Panc1 (cell line): ENCODE results near the gene VPS35L. TPM values are rescaled to one million over a fixed set of nuclear protein-coding genes. Genes with fewer than 3 reads are reported as not detected.

ENCODE experiments used
- ATAC-seq: fragments of 200-7000 bp; cut with Tn5 transposase; 2 replicates; pipeline ENCODE4 v1.9.1; 2020; ENCODE audit warnings: mild to moderate bottlenecking, moderate library complexity
- BruUV-seq: library from RNA; stranded (reverse); fragments of 400-500 nt; replicated peaks from 2 replicates; lab custom pipeline; 2021; lab: Mats Ljungman, UMichigan
- CTCF ChIA-PET: fragments of 300-600 bp; sonication (Branson Sonifier 250); formaldehyde crosslinking; loops from one replicate; lab custom pipeline; 2022; ENCODE audit warnings: antibody characterized with exemption; lab: Charles Lee
- POLR2A ChIA-PET: fragments of 300-600 bp; sonication (Branson Sonifier 250); formaldehyde crosslinking; loops from one replicate; lab custom pipeline; 2022; ENCODE audit warnings: antibody characterized with exemption; lab: Charles Lee
- DNase-seq: peaks from one replicate; pipeline ENCODE4 v3.0.0-alpha.2; 2010; ENCODE audit warnings: low read depth, low spot score
- H3K27ac ChIP-seq: 2 replicates; pipeline ENCODE4 v1.5.1; 2011; ENCODE audit warnings: mild to moderate bottlenecking, low read length, inconsistent platforms
- H3K27me3 ChIP-seq: fragments of 200-500 bp; sonication (Bioruptor generic); 2 replicates; pipeline ENCODE4 v1.6.0; 2014; ENCODE audit warnings: low read length, inconsistent platforms; ENCODE audit not compliant: control insufficient read depth, insufficient read depth
- H3K36me3 ChIP-seq: fragments of 200-500 bp; sonication (Bioruptor generic); 2 replicates; pipeline ENCODE4 v1.5.1; 2014; ENCODE audit warnings: inconsistent platforms, mild to moderate bottlenecking, low read length, moderate library complexity; ENCODE audit not compliant: control insufficient read depth, insufficient read depth
- H3K4me1 ChIP-seq: 2 replicates; pipeline ENCODE4 v1.5.1; 2011; ENCODE audit warnings: inconsistent platforms, mild to moderate bottlenecking, low read length, moderate library complexity; ENCODE audit not compliant: control insufficient read depth, insufficient read depth
- H3K4me3 ChIP-seq, 2 experiments: 2 replicates each; pipeline ENCODE4 v1.5.1; 2011 to 2012; ENCODE audit warnings: low read depth in 2 of 2, low read length in 2 of 2, mild to moderate bottlenecking in 2 of 2, inconsistent platforms in 1 of 2, moderate library complexity in 1 of 2
- H3K9me3 ChIP-seq: fragments of 200-500 bp; sonication (Bioruptor generic); 2 replicates; pipeline ENCODE4 v1.5.1; 2014; ENCODE audit warnings: low read depth, mild to moderate bottlenecking, inconsistent platforms, low read length, moderate library complexity; ENCODE audit not compliant: control insufficient read depth, insufficient read depth
- POLR2AphosphoS5 ChIP-seq: IDR thresholded peaks from 2 replicates; pipeline ENCODE4 v1.6.1; 2012; ENCODE audit warnings: mild to moderate bottlenecking, low read depth, low read length, moderate library complexity
- SIN3A ChIP-seq: IDR thresholded peaks from 2 replicates; pipeline ENCODE4 v1.6.1; 2012; ENCODE audit warnings: low read depth, mild to moderate bottlenecking, low read length, moderate library complexity, borderline replicate concordance; ENCODE audit not compliant: insufficient read depth
- TCF7L2 ChIP-seq: IDR thresholded peaks from 2 replicates; pipeline ENCODE4 v1.6.1; 2011; ENCODE audit warnings: mild to moderate bottlenecking, low read depth, low read length, inconsistent platforms
- in situ Hi-C: cut with HindIII; loops from 2 replicates; pipeline ENCODE4 v1.10.0; 2016; ENCODE audit warnings: low sequenced_read_pairs, low pct_unique_long_range_greater_than_20kb
- intact Hi-C: fragments of 100-400 bp; cut with micrococcal nuclease; formaldehyde crosslinking; loops from one replicate; pipeline ENCODE4 v1.10.0; 2022; ENCODE audit not compliant: unreplicated experiment
- total RNA-seq: library from RNA; stranded (reverse); gene quantifications from one replicate; pipeline ENCODE4 v1.2.1, GENCODE V29; 2021; ENCODE audit not compliant: unreplicated experiment
- TF ChIP-seq, protein P1 (sequence below): fragments of 450-650 bp; IDR thresholded peaks from 2 replicates; pipeline ENCODE4 v1.5.1; 2017; ENCODE audit warnings: mild to moderate bottlenecking
- TF ChIP-seq, protein P2 (sequence below), 2 experiments: IDR thresholded peaks; 2 replicates each; pipeline ENCODE4 v1.6.1; 2011 to 2012; ENCODE audit warnings: low read depth in 2 of 2, control low read depth in 1 of 2, low read length in 1 of 2, mild to moderate bottlenecking in 1 of 2, moderate library complexity in 1 of 2; ENCODE audit not compliant: insufficient read depth in 1 of 2

VPS35L gene
- total RNA-seq, 1 experiment from 2014 or later, result 124 TPM

DNA sequence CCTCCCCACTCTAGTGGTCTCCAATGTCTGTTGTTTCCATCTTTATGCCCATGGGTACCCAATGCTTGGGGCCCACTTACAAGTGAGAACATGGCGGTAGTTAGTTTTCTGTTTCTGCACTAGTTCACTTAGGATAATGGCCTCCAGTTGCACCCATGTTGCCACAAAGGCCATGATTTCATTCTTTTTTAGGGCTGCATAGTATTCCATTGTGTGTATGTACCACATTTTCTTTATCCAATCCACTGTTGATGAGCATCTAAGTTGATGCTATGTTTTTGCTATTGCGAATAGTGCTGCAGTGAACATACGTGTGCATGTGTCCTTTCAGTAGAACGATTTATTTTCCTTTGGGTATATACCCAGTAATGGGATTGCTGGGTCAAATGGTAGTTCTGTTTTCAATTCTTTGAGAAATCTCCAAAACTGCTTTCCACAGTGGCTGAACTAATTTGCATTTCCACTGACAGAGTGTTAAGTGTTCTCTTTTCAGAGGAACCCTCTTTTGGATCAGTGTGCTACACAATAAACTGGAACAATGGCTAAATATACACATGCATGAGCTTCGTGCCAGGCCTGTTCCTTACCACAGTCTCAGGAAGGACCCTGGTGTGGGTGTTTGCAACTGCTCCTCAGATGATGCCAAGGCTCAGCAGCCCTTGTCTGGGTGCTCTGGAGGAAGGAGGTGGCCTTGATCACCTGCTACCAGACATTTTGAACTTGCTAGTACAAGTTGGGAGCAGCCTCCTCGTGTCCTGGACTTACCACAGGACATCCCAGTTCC is 128.1 kb downstream of the VPS35L start:
- Histone ChIP-seq H3K4me1 (no peaks in the 10 kb centered on the region), H3K4me3 (no peak overlapping the region), H3K9me3 (no peaks in the 10 kb centered on the region), H3K27ac (no peak overlapping the region), H3K36me3 (no peaks in the 10 kb centered on the region), H3K27me3 (no peaks in the 10 kb centered on the region)
- no peak for ATAC-seq
- intact Hi-C loops, result no loop called here
- ChIA-PET CTCF (no interaction called here), POLR2A (no interaction called here)
- no TSS peak for BruUV-seq
- no peak for DNase-seq
- TF ChIP-seq, protein P1, sequence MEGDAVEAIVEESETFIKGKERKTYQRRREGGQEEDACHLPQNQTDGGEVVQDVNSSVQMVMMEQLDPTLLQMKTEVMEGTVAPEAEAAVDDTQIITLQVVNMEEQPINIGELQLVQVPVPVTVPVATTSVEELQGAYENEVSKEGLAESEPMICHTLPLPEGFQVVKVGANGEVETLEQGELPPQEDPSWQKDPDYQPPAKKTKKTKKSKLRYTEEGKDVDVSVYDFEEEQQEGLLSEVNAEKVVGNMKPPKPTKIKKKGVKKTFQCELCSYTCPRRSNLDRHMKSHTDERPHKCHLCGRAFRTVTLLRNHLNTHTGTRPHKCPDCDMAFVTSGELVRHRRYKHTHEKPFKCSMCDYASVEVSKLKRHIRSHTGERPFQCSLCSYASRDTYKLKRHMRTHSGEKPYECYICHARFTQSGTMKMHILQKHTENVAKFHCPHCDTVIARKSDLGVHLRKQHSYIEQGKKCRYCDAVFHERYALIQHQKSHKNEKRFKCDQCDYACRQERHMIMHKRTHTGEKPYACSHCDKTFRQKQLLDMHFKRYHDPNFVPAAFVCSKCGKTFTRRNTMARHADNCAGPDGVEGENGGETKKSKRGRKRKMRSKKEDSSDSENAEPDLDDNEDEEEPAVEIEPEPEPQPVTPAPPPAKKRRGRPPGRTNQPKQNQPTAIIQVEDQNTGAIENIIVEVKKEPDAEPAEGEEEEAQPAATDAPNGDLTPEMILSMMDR, result no peak
- TF ChIP-seq TCF7L2, result no peak
- TF ChIP-seq POLR2AphosphoS5, result no peak
- no peak for TF ChIP-seq SIN3A
- TF ChIP-seq, protein P2, sequence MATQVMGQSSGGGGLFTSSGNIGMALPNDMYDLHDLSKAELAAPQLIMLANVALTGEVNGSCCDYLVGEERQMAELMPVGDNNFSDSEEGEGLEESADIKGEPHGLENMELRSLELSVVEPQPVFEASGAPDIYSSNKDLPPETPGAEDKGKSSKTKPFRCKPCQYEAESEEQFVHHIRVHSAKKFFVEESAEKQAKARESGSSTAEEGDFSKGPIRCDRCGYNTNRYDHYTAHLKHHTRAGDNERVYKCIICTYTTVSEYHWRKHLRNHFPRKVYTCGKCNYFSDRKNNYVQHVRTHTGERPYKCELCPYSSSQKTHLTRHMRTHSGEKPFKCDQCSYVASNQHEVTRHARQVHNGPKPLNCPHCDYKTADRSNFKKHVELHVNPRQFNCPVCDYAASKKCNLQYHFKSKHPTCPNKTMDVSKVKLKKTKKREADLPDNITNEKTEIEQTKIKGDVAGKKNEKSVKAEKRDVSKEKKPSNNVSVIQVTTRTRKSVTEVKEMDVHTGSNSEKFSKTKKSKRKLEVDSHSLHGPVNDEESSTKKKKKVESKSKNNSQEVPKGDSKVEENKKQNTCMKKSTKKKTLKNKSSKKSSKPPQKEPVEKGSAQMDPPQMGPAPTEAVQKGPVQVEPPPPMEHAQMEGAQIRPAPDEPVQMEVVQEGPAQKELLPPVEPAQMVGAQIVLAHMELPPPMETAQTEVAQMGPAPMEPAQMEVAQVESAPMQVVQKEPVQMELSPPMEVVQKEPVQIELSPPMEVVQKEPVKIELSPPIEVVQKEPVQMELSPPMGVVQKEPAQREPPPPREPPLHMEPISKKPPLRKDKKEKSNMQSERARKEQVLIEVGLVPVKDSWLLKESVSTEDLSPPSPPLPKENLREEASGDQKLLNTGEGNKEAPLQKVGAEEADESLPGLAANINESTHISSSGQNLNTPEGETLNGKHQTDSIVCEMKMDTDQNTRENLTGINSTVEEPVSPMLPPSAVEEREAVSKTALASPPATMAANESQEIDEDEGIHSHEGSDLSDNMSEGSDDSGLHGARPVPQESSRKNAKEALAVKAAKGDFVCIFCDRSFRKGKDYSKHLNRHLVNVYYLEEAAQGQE (IDR thresholded peaks at IDR 0.05; ENCODE audit: insufficient read depth in 1 of 2, low read depth in 2 of 2, low read length in 1 of 2), result no peak
- in situ Hi-C loops, result no loop called here

DNA sequence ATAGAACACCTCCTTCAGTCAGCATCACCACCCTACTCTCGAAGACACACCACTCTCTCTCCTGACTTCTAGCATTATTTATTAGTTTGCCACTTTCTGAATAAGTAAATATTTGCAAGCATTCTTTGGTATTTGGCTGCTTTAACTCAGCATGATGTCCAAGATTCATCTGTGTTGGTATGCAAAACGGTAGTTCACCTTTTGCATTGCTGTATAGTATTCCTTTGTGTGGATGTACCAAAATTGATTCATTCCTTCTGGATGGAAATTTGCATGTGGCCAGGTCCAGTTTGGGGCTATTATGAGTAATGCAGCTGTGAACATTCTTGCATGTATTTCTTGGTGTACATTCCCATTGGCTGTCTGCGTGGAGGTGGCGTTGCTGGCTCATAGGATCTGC is 129.7 kb downstream of the VPS35L start:
- Histone ChIP-seq H3K36me3 (no peaks in the 10 kb centered on the region), H3K4me1 (no peaks in the 10 kb centered on the region), H3K27me3 (no peaks in the 10 kb centered on the region), H3K9me3 (no peaks in the 10 kb centered on the region), H3K4me3 (no peak overlapping the region), H3K27ac (no peak overlapping the region)
- no peak for DNase-seq
- no peak for TF ChIP-seq TCF7L2
- ChIA-PET CTCF (no interaction called here), POLR2A (no interaction called here)
- intact Hi-C loops, result no loop called here
- no peak for ATAC-seq
- no TSS peak for BruUV-seq
- in situ Hi-C loops, result no loop called here

DNA sequence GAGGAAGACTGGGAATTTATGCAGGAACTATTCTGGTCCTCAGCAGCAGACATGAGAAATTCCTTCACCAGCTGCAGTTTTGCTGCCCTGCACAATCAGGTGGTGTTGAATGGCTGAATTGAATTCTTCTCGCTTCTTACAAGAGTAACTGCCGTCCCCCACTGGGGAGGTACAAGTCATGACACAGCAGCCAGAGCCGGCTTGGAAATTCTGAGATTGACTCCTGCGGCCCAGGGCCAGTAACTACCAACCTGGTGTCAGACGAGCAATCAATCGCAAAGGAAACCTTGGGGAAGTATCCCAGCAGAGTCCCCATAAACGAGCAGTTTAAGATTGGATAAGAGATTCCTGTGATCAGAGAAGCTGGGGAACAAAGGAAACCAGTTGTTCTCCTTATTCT is 131.8 kb downstream of the VPS35L start:
- Histone ChIP-seq H3K36me3 (no peaks in the 10 kb centered on the region), H3K27ac (no peak overlapping the region), H3K9me3 (no peaks in the 10 kb centered on the region), H3K4me3 (no peak overlapping the region), H3K4me1 (no peaks in the 10 kb centered on the region), H3K27me3 (no peaks in the 10 kb centered on the region)
- ATAC-seq (no peak), DNase-seq (no peak)
- POLR2A ChIA-PET, result interaction anchor here (0.7 kb wide), 1 partner anchor 8 kb away, joined by 4 read pairs; no protein-coding TSS in a partner anchor
- no TSS peak for BruUV-seq
- intact Hi-C loops (no loop called here), in situ Hi-C loops (no loop called here)
- no peak for TF ChIP-seq SIN3A
- TF ChIP-seq POLR2AphosphoS5, result no peak
- TF ChIP-seq, protein P1, result no peak
- CTCF ChIA-PET, result no interaction called here
